C4-2B (cell line): ENCODE results near the gene DLG2.

ENCODE experiments used
- CTCF ChIP-seq: fragments of 450-650 bp; conservative IDR thresholded peaks from 2 replicates; pipeline ENCODE4 v1.5.1; 2017; ENCODE audit warnings: mild to moderate bottlenecking
- ZFX ChIP-seq: fragments of 450-650 bp; IDR thresholded peaks from 2 replicates; pipeline ENCODE4 v1.6.1; 2017

- no peak for TF ChIP-seq CTCF
- no peak for TF ChIP-seq ZFX
Measured at GRCh38 chr11:83827520-83827919, 1799.6 kb downstream of the DLG2 start.
